ENCODE results near the gene KY.
"Not testable (repeated sequence)": the region's sequence is repeated elsewhere in the genome, so short reads cannot be mapped to it uniquely, and the experiment has no call there.

The KY gene

GRCh38 chr3:134603956-134604355 lies 46.9 kb downstream of the KY start:
- no peak for DNase-seq (ENCODE audit: low read depth in 3 of 3, low spot score in 1 of 3)

GRCh38 chr3:134603480-134603879 lies 47.3 kb downstream of the KY start:
- no peak for DNase-seq (ENCODE audit: low read depth in 3 of 3, low spot score in 1 of 3)

GRCh38 chr3:134602440-134602814 lies 48.4 kb downstream of the KY start:
- DNase-seq (ENCODE audit: low read depth in 3 of 3, low spot score in 1 of 3), result no peak

GRCh38 chr3:134601539-134602439 lies 49.0 kb downstream of the KY start:
- DNase-seq (ENCODE audit: low read depth in 3 of 3, low spot score in 1 of 3), result no peak

GRCh38 chr3:134600685-134601463 lies 49.9 kb downstream of the KY start:
- peak in 2 of 3 donors; percentile 3 to 47 for DNase-seq (ENCODE audit: low read depth in 3 of 3, low spot score in 1 of 3)

GRCh38 chr3:134600206-134600605 lies 50.6 kb downstream of the KY start:
- no peak for DNase-seq (ENCODE audit: low read depth in 3 of 3, low spot score in 1 of 3)

GRCh38 chr3:134598763-134599545 lies 51.9 kb downstream of the KY start:
- DNase-seq (ENCODE audit: low read depth in 3 of 3, low spot score in 1 of 3), result no peak

- DNase-seq (ENCODE audit: low read depth in 3 of 3, low spot score in 1 of 3), result no peak
These were observed 53.3 kb downstream of the KY start for GRCh38 chr3:134597390-134597970.

- not testable (repeated sequence) for DNase-seq (ENCODE audit: low read depth in 3 of 3, low spot score in 1 of 3)
These were observed 55.8 kb downstream of the KY start for GRCh38 chr3:134594986-134595385.

GRCh38 chr3:134594331-134594741 lies 56.5 kb downstream of the KY start:
- DNase-seq (ENCODE audit: low read depth in 3 of 3, low spot score in 1 of 3), result no peak

- no peak for DNase-seq (ENCODE audit: low read depth in 3 of 3, low spot score in 1 of 3)
These were observed 58.0 kb downstream of the KY start for GRCh38 chr3:134592806-134593205.

- no peak for DNase-seq (ENCODE audit: low read depth in 3 of 3, low spot score in 1 of 3)
These were observed 60.1 kb downstream of the KY start for GRCh38 chr3:134590766-134591165.

GRCh38 chr3:134579141-134579665 lies 71.6 kb downstream of the KY start:
- DNase-seq (ENCODE audit: low read depth in 3 of 3, low spot score in 1 of 3), result no peak

- DNase-seq (ENCODE audit: low read depth in 3 of 3, low spot score in 1 of 3), result no peak
These were observed 74.0 kb downstream of the KY start for GRCh38 chr3:134576831-134577230.

- DNase-seq (ENCODE audit: low read depth in 3 of 3, low spot score in 1 of 3), result no peak
These were observed 74.4 kb downstream of the KY start for GRCh38 chr3:134576426-134576825.

- not testable (repeated sequence) for DNase-seq (ENCODE audit: low read depth in 3 of 3, low spot score in 1 of 3)
These were observed 80.9 kb downstream of the KY start for GRCh38 chr3:134569899-134570298.

- DNase-seq (ENCODE audit: low read depth in 3 of 3, low spot score in 1 of 3), result no peak
These were observed 82.0 kb downstream of the KY start for GRCh38 chr3:134568790-134569189.

- DNase-seq (ENCODE audit: low read depth in 3 of 3, low spot score in 1 of 3), result no peak
These were observed 83.2 kb downstream of the KY start for GRCh38 chr3:134567605-134568004.

GRCh38 chr3:134564991-134565390 lies 85.8 kb downstream of the KY start:
- DNase-seq (ENCODE audit: low read depth in 3 of 3, low spot score in 1 of 3), result no peak

GRCh38 chr3:134563601-134564000 lies 87.2 kb downstream of the KY start:
- no peak for DNase-seq (ENCODE audit: low read depth in 3 of 3, low spot score in 1 of 3)

- DNase-seq (ENCODE audit: low read depth in 3 of 3, low spot score in 1 of 3), result no peak
These were observed 88.8 kb downstream of the KY start for GRCh38 chr3:134562055-134562454.

Measured in stimulated activated CD4-positive, alpha-beta T cell treated with anti-CD3 and anti-CD28 coated beads, TNF-alpha, amount 100 ng/mL, for 1 hour (primary cell).